ENCODE data around the gene UNC50.

Gene UNC50

GRCh38 chr2:98665677-98666076 is 57.3 kb downstream of the UNC50 start:
- Histone ChIP-seq H3K79me1 (ENCODE audit: low read depth, low read length) (no peaks in the 10 kb centered on the region), H4K8ac (ENCODE audit: low read depth, low read length) (no peak overlapping the region), H3K4me2 (ENCODE audit: insufficient read depth, low read length, poor library complexity, severe bottlenecking) (no peak overlapping the region), H3K27me3 (ENCODE audit: control insufficient read depth in 3 of 3, insufficient read depth in 3 of 3, low read depth in 1 of 3, low read length in 3 of 3) (no peaks in the 10 kb centered on the region), H3K4me1 (ENCODE audit: control insufficient read depth in 2 of 2, insufficient read depth in 1 of 2, low read depth in 1 of 2, low read length in 2 of 2) (no peaks in the 10 kb centered on the region), H3K4ac (ENCODE audit: low read length) (no peak overlapping the region), H3K23ac (ENCODE audit: low read depth, low read length, poor library complexity) (no peak overlapping the region), H3K4me3 (ENCODE audit: low read length in 2 of 2) (no peak overlapping the region), H2BK15ac (ENCODE audit: low read length) (no peak overlapping the region), H3K36me3 (replicated peaks in 1 of 2; ENCODE audit: control insufficient read depth in 2 of 2, insufficient read depth in 2 of 2, low read length in 2 of 2) (no peaks in the 10 kb centered on the region), H2BK5ac (ENCODE audit: low read length) (no peak overlapping the region), H3K14ac (ENCODE audit: low read length) (no peak overlapping the region), H3K18ac (ENCODE audit: low read length) (no peak overlapping the region), H3K9me3 (replicated peaks in 1 of 2; ENCODE audit: control insufficient read depth in 2 of 2, insufficient read depth in 1 of 2, low read depth in 1 of 2, low read length in 2 of 2) (peaks cover 0 to 2% of the 10 kb centered on the region in 2 donors), H3K27ac (replicated peaks; ENCODE audit: low read length) (no peak overlapping the region), H2AK5ac (ENCODE audit: low read depth, low read length) (no peak overlapping the region), H2AFZ (ENCODE audit: low read length) (no peak overlapping the region), H4K91ac (ENCODE audit: low read depth, low read length, poor library complexity) (no peak overlapping the region), H3K9ac (ENCODE audit: low read depth, low read length, poor library complexity) (no peak overlapping the region), H2BK120ac (ENCODE audit: low read depth, low read length) (no peak overlapping the region), H2BK12ac (ENCODE audit: low read length) (no peak overlapping the region)
- no peak for DNase-seq (ENCODE audit: low spot score)
- WGBS, 2 donors (ENCODE audit: extremely low coverage in 2 of 2, insufficient read length in 2 of 2, insufficient replicate concordance in 1 of 2): no CpG with 5 or more reads among the region's 3 CpGs

All from neuronal stem cell (in vitro differentiated cells).